ENCODE results near the gene PARD3. TPM values are rescaled to one million over a fixed set of nuclear protein-coding genes. Genes with fewer than 3 reads are reported as not detected.

The PARD3 gene
- total RNA-seq, 2 experiments from 2014 or later = 3.6 to 4.0 TPM

- H3K9me3 Mint-ChIP-seq = no peaks in the 10 kb centered on the region
- CTCF ChIA-PET = no interaction called here
- H3K27me3 Mint-ChIP-seq (ENCODE audit: low read depth) = peaks cover 6% of the 10 kb centered on the region
- H3K27ac Mint-ChIP-seq = no peak overlapping the region
- intact Hi-C loops (cut with micrococcal nuclease) = no loop called here
- DNase-seq = no peak
- no peaks in the 10 kb centered on the region for H3K4me1 Mint-ChIP-seq (ENCODE audit: low read depth)
- H3K4me3 Mint-ChIP-seq = no peak overlapping the region
- no peaks in the 10 kb centered on the region for H3K36me3 Mint-ChIP-seq (ENCODE audit: low read depth)
Observed at GRCh38 chr10:34191406-34191805, 623.7 kb downstream of the PARD3 start.

- no peak for DNase-seq
- intact Hi-C loops (cut with micrococcal nuclease) = no loop called here
- Mint-ChIP-seq H3K4me3 (no peak overlapping the region), H3K36me3 (ENCODE audit: low read depth) (no peaks in the 10 kb centered on the region), H3K27ac (no peak overlapping the region), H3K4me1 (ENCODE audit: low read depth) (no peaks in the 10 kb centered on the region), H3K9me3 (no peaks in the 10 kb centered on the region), H3K27me3 (ENCODE audit: low read depth) (peaks cover 6% of the 10 kb centered on the region)
- CTCF ChIA-PET = no interaction called here
Observed at GRCh38 chr10:34190580-34190979, 624.5 kb downstream of the PARD3 start.

GRCh38 chr10:34189830-34190229 is 625.3 kb downstream of the PARD3 start:
- H3K27me3 Mint-ChIP-seq (ENCODE audit: low read depth) = peaks cover 3% of the 10 kb centered on the region
- peaks cover 1% of the 10 kb centered on the region for H3K4me1 Mint-ChIP-seq (ENCODE audit: low read depth)
- no peak overlapping the region for H3K4me3 Mint-ChIP-seq
- H3K9me3 Mint-ChIP-seq = no peaks in the 10 kb centered on the region
- intact Hi-C loops (cut with micrococcal nuclease) = no loop called here
- H3K36me3 Mint-ChIP-seq (ENCODE audit: low read depth) = no peaks in the 10 kb centered on the region
- CTCF ChIA-PET = no interaction called here
- H3K27ac Mint-ChIP-seq = no peak overlapping the region
- DNase-seq = no peak

GRCh38 chr10:34188221-34188620 is 626.9 kb downstream of the PARD3 start:
- no peaks in the 10 kb centered on the region for H3K36me3 Mint-ChIP-seq (ENCODE audit: low read depth)
- DNase-seq = no peak
- peaks cover 2% of the 10 kb centered on the region for H3K4me1 Mint-ChIP-seq (ENCODE audit: low read depth)
- no peak overlapping the region for H3K27ac Mint-ChIP-seq
- no peak overlapping the region for H3K4me3 Mint-ChIP-seq
- peaks cover under 1% of the 10 kb centered on the region for H3K27me3 Mint-ChIP-seq (ENCODE audit: low read depth)
- H3K9me3 Mint-ChIP-seq = no peaks in the 10 kb centered on the region
- intact Hi-C loops (cut with micrococcal nuclease) = no loop called here
- CTCF ChIA-PET = interaction anchor here (0.6 kb wide), 1 partner anchor 435 kb away, joined by 3 read pairs; no protein-coding TSS in a partner anchor

- Mint-ChIP-seq H3K4me3 (no peak overlapping the region), H3K4me1 (ENCODE audit: low read depth) (peaks cover 2% of the 10 kb centered on the region), H3K9me3 (no peaks in the 10 kb centered on the region), H3K36me3 (ENCODE audit: low read depth) (no peaks in the 10 kb centered on the region), H3K27me3 (ENCODE audit: low read depth) (no peaks in the 10 kb centered on the region), H3K27ac (no peak overlapping the region)
- DNase-seq = no peak
- CTCF ChIA-PET = no interaction called here
- intact Hi-C loops (cut with micrococcal nuclease) = no loop called here
Observed at GRCh38 chr10:34187201-34187600, 627.9 kb downstream of the PARD3 start.

GRCh38 chr10:34186745-34187144 is 628.4 kb downstream of the PARD3 start:
- Mint-ChIP-seq H3K36me3 (ENCODE audit: low read depth) (no peaks in the 10 kb centered on the region), H3K9me3 (no peaks in the 10 kb centered on the region), H3K4me1 (ENCODE audit: low read depth) (peaks cover 2% of the 10 kb centered on the region), H3K27ac (no peak overlapping the region), H3K27me3 (ENCODE audit: low read depth) (no peaks in the 10 kb centered on the region), H3K4me3 (no peak overlapping the region)
- no peak for DNase-seq
- CTCF ChIA-PET = no interaction called here
- intact Hi-C loops (cut with micrococcal nuclease) = no loop called here

- H3K36me3 Mint-ChIP-seq (ENCODE audit: low read depth) = no peaks in the 10 kb centered on the region
- peaks cover 2% of the 10 kb centered on the region for H3K4me1 Mint-ChIP-seq (ENCODE audit: low read depth)
- H3K27ac Mint-ChIP-seq = no peak overlapping the region
- no peaks in the 10 kb centered on the region for H3K27me3 Mint-ChIP-seq (ENCODE audit: low read depth)
- H3K9me3 Mint-ChIP-seq = no peaks in the 10 kb centered on the region
- intact Hi-C loops (cut with micrococcal nuclease) = no loop called here
- no peak overlapping the region for H3K4me3 Mint-ChIP-seq
- no peak for DNase-seq
- CTCF ChIA-PET = interaction anchor here (0.7 kb wide), 1 partner anchor 830 kb away, joined by 3 read pairs; no protein-coding TSS in a partner anchor
Observed at GRCh38 chr10:34185998-34186397, 629.1 kb downstream of the PARD3 start.

- no peak overlapping the region for H3K4me3 Mint-ChIP-seq
- H3K27me3 Mint-ChIP-seq (ENCODE audit: low read depth) = no peaks in the 10 kb centered on the region
- no peak overlapping the region for H3K27ac Mint-ChIP-seq
- no peak for DNase-seq
- H3K36me3 Mint-ChIP-seq (ENCODE audit: low read depth) = no peaks in the 10 kb centered on the region
- CTCF ChIA-PET = no interaction called here
- intact Hi-C loops (cut with micrococcal nuclease) = no loop called here
- no peaks in the 10 kb centered on the region for H3K9me3 Mint-ChIP-seq
- H3K4me1 Mint-ChIP-seq (ENCODE audit: low read depth) = peaks cover 2% of the 10 kb centered on the region
Observed at GRCh38 chr10:34184939-34185386, 630.1 kb downstream of the PARD3 start.

- no peak overlapping the region for H3K4me3 Mint-ChIP-seq
- H3K27ac Mint-ChIP-seq = no peak overlapping the region
- peaks cover 2% of the 10 kb centered on the region for H3K4me1 Mint-ChIP-seq (ENCODE audit: low read depth)
- H3K36me3 Mint-ChIP-seq (ENCODE audit: low read depth) = no peaks in the 10 kb centered on the region
- H3K27me3 Mint-ChIP-seq (ENCODE audit: low read depth) = no peaks in the 10 kb centered on the region
- intact Hi-C loops (cut with micrococcal nuclease) = no loop called here
- DNase-seq = no peak
- CTCF ChIA-PET = no interaction called here
- no peaks in the 10 kb centered on the region for H3K9me3 Mint-ChIP-seq
Observed at GRCh38 chr10:34184397-34184796, 630.7 kb downstream of the PARD3 start.

GRCh38 chr10:34183016-34183796 is 631.9 kb downstream of the PARD3 start:
- Mint-ChIP-seq H3K4me3 (no peak overlapping the region), H3K4me1 (ENCODE audit: low read depth) (peaks cover 2% of the 10 kb centered on the region), H3K36me3 (ENCODE audit: low read depth) (no peaks in the 10 kb centered on the region), H3K27me3 (ENCODE audit: low read depth) (no peaks in the 10 kb centered on the region), H3K27ac (no peak overlapping the region), H3K9me3 (no peaks in the 10 kb centered on the region)
- CTCF ChIA-PET = interaction anchor here (0.6 kb wide), 1 partner anchor 117 kb away, joined by 3 read pairs; no protein-coding TSS in a partner anchor
- DNase-seq = no peak
- intact Hi-C loops (cut with micrococcal nuclease) = no loop called here

GRCh38 chr10:34181553-34182300 is 633.4 kb downstream of the PARD3 start:
- CTCF ChIA-PET = no interaction called here
- no peak overlapping the region for H3K27ac Mint-ChIP-seq
- no peak for DNase-seq
- intact Hi-C loops (cut with micrococcal nuclease) = no loop called here
- H3K4me1 Mint-ChIP-seq (ENCODE audit: low read depth) = peaks cover 2% of the 10 kb centered on the region
- H3K9me3 Mint-ChIP-seq = no peaks in the 10 kb centered on the region
- no peaks in the 10 kb centered on the region for H3K27me3 Mint-ChIP-seq (ENCODE audit: low read depth)
- no peak overlapping the region for H3K4me3 Mint-ChIP-seq
- no peaks in the 10 kb centered on the region for H3K36me3 Mint-ChIP-seq (ENCODE audit: low read depth)

GRCh38 chr10:34180749-34181148 is 634.3 kb downstream of the PARD3 start:
- Mint-ChIP-seq H3K4me3 (no peak overlapping the region), H3K9me3 (no peaks in the 10 kb centered on the region), H3K4me1 (ENCODE audit: low read depth) (peaks cover 2% of the 10 kb centered on the region), H3K27ac (no peak overlapping the region), H3K27me3 (ENCODE audit: low read depth) (no peaks in the 10 kb centered on the region), H3K36me3 (ENCODE audit: low read depth) (no peaks in the 10 kb centered on the region)
- intact Hi-C loops (cut with micrococcal nuclease) = no loop called here
- CTCF ChIA-PET = no interaction called here
- DNase-seq = no peak

GRCh38 chr10:34179280-34179679 is 635.8 kb downstream of the PARD3 start:
- H3K9me3 Mint-ChIP-seq = no peaks in the 10 kb centered on the region
- intact Hi-C loops (cut with micrococcal nuclease) = no loop called here
- no peak overlapping the region for H3K4me3 Mint-ChIP-seq
- H3K36me3 Mint-ChIP-seq (ENCODE audit: low read depth) = no peaks in the 10 kb centered on the region
- no peak overlapping the region for H3K27ac Mint-ChIP-seq
- no peaks in the 10 kb centered on the region for H3K27me3 Mint-ChIP-seq (ENCODE audit: low read depth)
- no peaks in the 10 kb centered on the region for H3K4me1 Mint-ChIP-seq (ENCODE audit: low read depth)
- DNase-seq = no peak
- CTCF ChIA-PET = no interaction called here

Data from activated naive CD4-positive, alpha-beta T cell treated with anti-CD3 and anti-CD28 coated beads for 36 hours (primary cell).